H9 (cell line): ENCODE measurements around the gene PWWP2B. TPM values are rescaled to one million over a fixed set of nuclear protein-coding genes. Genes with fewer than 3 reads are reported as not detected.

Source experiments
- DNase-seq: peaks from one replicate; pipeline ENCODE4 v3.0.0-alpha.2; 2017
- H2AFZ ChIP-seq: one replicate; pipeline ENCODE4 v1.6.1; 2013; ENCODE audit warnings: mild to moderate bottlenecking, low read length, control low read depth, moderate library complexity
- H2AK5ac ChIP-seq: 2 replicates; pipeline ENCODE4 v1.6.1; 2013; ENCODE audit warnings: low read length, control low read depth, mixed read lengths; ENCODE audit not compliant: insufficient read length
- H2BK120ac ChIP-seq: one replicate; pipeline ENCODE4 v1.6.1; 2013; ENCODE audit warnings: low read depth, mild to moderate bottlenecking, low read length, control low read depth, inconsistent platforms; ENCODE audit not compliant: poor library complexity, severe bottlenecking
- H2BK12ac ChIP-seq: 2 replicates; pipeline ENCODE4 v1.6.1; 2013; ENCODE audit warnings: low read length, control low read depth, mixed read lengths, low read depth; ENCODE audit not compliant: insufficient read length
- H2BK15ac ChIP-seq: 2 replicates; pipeline ENCODE4 v1.6.1; 2013; ENCODE audit warnings: low read depth, low read length, control low read depth
- H2BK20ac ChIP-seq: one replicate; pipeline ENCODE4 v1.6.1; 2013; ENCODE audit warnings: low read depth, mild to moderate bottlenecking, low read length, control low read depth, inconsistent platforms; ENCODE audit not compliant: poor library complexity, severe bottlenecking
- H2BK5ac ChIP-seq: 2 replicates; pipeline ENCODE4 v1.6.1; 2013; ENCODE audit warnings: low read length, control low read depth, mixed read lengths; ENCODE audit not compliant: insufficient read length
- H3K14ac ChIP-seq: 2 replicates; pipeline ENCODE4 v1.6.1; 2013; ENCODE audit warnings: low read length, control low read depth; ENCODE audit not compliant: insufficient read depth
- H3K18ac ChIP-seq: 2 replicates; pipeline ENCODE4 v1.6.1; 2013; ENCODE audit warnings: low read depth, mild to moderate bottlenecking, mixed read lengths, low read length, control low read depth; ENCODE audit not compliant: insufficient read length
- H3K23ac ChIP-seq: 2 replicates; pipeline ENCODE4 v1.6.1; 2013; ENCODE audit warnings: low read length, control low read depth, mixed read lengths, low read depth; ENCODE audit not compliant: insufficient read length
- H3K23me2 ChIP-seq: 2 replicates; pipeline ENCODE4 v1.6.1; 2013; ENCODE audit warnings: low read depth, mild to moderate bottlenecking, mixed read lengths, low read length, control low read depth; ENCODE audit not compliant: insufficient read length, poor library complexity, severe bottlenecking
- H3K27ac ChIP-seq: 2 replicates; pipeline ENCODE4 v1.5.1; 2013; ENCODE audit warnings: low read length, control low read depth, mixed read lengths, low read depth; ENCODE audit not compliant: insufficient read length
- H3K27me3 ChIP-seq: 2 replicates; pipeline ENCODE4 v1.6.1; 2013; ENCODE audit warnings: low read length, control low read depth, inconsistent platforms; ENCODE audit not compliant: insufficient read depth
- H3K4ac ChIP-seq: 2 replicates; pipeline ENCODE4 v1.6.1; 2013; ENCODE audit warnings: low read depth, mild to moderate bottlenecking, control low read depth, inconsistent platforms, low read length, moderate library complexity
- H3K4me1 ChIP-seq: 2 replicates; pipeline ENCODE4 v1.6.1; 2013; ENCODE audit warnings: low read length, control low read depth, inconsistent platforms; ENCODE audit not compliant: insufficient read depth
- H3K4me2 ChIP-seq: 2 replicates; pipeline ENCODE4 v1.6.1; 2013; ENCODE audit warnings: low read length, control low read depth, mixed read lengths; ENCODE audit not compliant: insufficient read length, insufficient read depth
- H3K56ac ChIP-seq: 2 replicates; pipeline ENCODE4 v1.6.1; 2013; ENCODE audit warnings: low read depth, mild to moderate bottlenecking, mixed read lengths, low read length, control low read depth; ENCODE audit not compliant: insufficient read length
- H3K79me1 ChIP-seq: 2 replicates; pipeline ENCODE4 v1.6.1; 2013; ENCODE audit warnings: low read depth, mild to moderate bottlenecking, moderate library complexity, low read length, control low read depth, inconsistent platforms; ENCODE audit not compliant: insufficient read depth, poor library complexity, severe bottlenecking
- H3K79me2 ChIP-seq: 2 replicates; pipeline ENCODE4 v1.6.1; 2013; ENCODE audit warnings: low read length, control low read depth, inconsistent platforms; ENCODE audit not compliant: insufficient read depth
- H3K9ac ChIP-seq: 2 replicates; pipeline ENCODE4 v1.6.1; 2013; ENCODE audit warnings: low read length, control low read depth, mixed read lengths; ENCODE audit not compliant: insufficient read length; ENCODE audit errors: extremely low read depth
- H3K9me3 ChIP-seq: one replicate; pipeline ENCODE4 v1.6.1; 2013; ENCODE audit warnings: low read depth, low read length, inconsistent platforms; ENCODE audit not compliant: control insufficient read depth
- H3T11ph ChIP-seq: one replicate; pipeline ENCODE4 v1.6.1; 2013; ENCODE audit warnings: mild to moderate bottlenecking, low read length, control low read depth, inconsistent platforms
- H4K20me1 ChIP-seq: one replicate; pipeline ENCODE4 v1.6.1; 2013; ENCODE audit not compliant: control insufficient read depth, insufficient read length, insufficient read depth
- H4K5ac ChIP-seq: 2 replicates; pipeline ENCODE4 v1.6.1; 2013; ENCODE audit warnings: low read depth, mild to moderate bottlenecking, mixed read lengths, low read length, control low read depth; ENCODE audit not compliant: insufficient read length
- H4K8ac ChIP-seq: replicated peaks from 2 replicates; pipeline ENCODE4 v1.6.1; 2013; ENCODE audit warnings: low read length, control low read depth, mixed read lengths, low read depth; ENCODE audit not compliant: insufficient read length
- H4K91ac ChIP-seq: 2 replicates; pipeline ENCODE4 v1.6.1; 2013; ENCODE audit warnings: low read depth, mild to moderate bottlenecking, moderate library complexity, mixed read lengths, low read length, control low read depth; ENCODE audit not compliant: insufficient read length
- H3K27ac Mint-ChIP-seq, 3 experiments: 2 replicates in 2 of 3; 3 replicates in 1 of 3; pipeline ENCODE4 v1.8.0; 2020 to 2021; ENCODE audit warnings: mixed read lengths in 3 of 3, mild to moderate bottlenecking in 1 of 3, moderate library complexity in 1 of 3
- H3K27me3 Mint-ChIP-seq: 2 replicates; pipeline ENCODE4 v1.8.0; 2021; ENCODE audit warnings: low read depth, mild to moderate bottlenecking, moderate library complexity, mixed read lengths
- H3K36me3 Mint-ChIP-seq, 3 experiments: 2 replicates in 2 of 3; 3 replicates in 1 of 3; pipeline ENCODE4 v1.8.0; 2020 to 2021; ENCODE audit warnings: low read depth in 3 of 3, mixed read lengths in 3 of 3; ENCODE audit not compliant: insufficient read depth in 1 of 3
- H3K4me1 Mint-ChIP-seq, 2 experiments: 2 replicates each; pipeline ENCODE4 v1.8.0; 2020; ENCODE audit warnings: mixed read lengths in 2 of 2
- H3K4me3 Mint-ChIP-seq, 2 experiments: 2 replicates in 1 of 2; 3 replicates in 1 of 2; pipeline ENCODE4 v1.8.0; 2020 to 2021; ENCODE audit warnings: mild to moderate bottlenecking in 2 of 2, mixed read lengths in 2 of 2, moderate library complexity in 1 of 2
- H3K9me3 Mint-ChIP-seq, 2 experiments: 2 replicates in 1 of 2; 3 replicates in 1 of 2; pipeline ENCODE4 v1.8.0; 2020; ENCODE audit warnings: mild to moderate bottlenecking in 2 of 2, mixed read lengths in 2 of 2, moderate library complexity in 1 of 2
- CTCF ChIP-seq: fragments of 200-600 bp; sonication (generic); conservative IDR thresholded peaks from 3 replicates; pipeline ENCODE4 v1.8.0; 2021; ENCODE audit warnings: antibody characterized with exemption, mild to moderate bottlenecking
- WGBS: extraction: QIAGEN DNeasy Blood & Tissue Kit; methylation state at CpG from one replicate; pipeline ENCODE4 v1.1.7; 2013; ENCODE audit warnings: missing lambda C conversion rate, low lambda C conversion rate, mixed read lengths; ENCODE audit not compliant: insufficient read length; ENCODE audit errors: extremely low coverage; 5-methylcytosine and 5-hydroxymethylcytosine counted together
- total RNA-seq: library from RNA; stranded (reverse); gene quantifications from 2 replicates; pipeline ENCODE4 v1.2.1, GENCODE V29; 2021

Gene PWWP2B
- total RNA-seq, 1 experiment from 2014 or later: 10.0 TPM

- no peak for DNase-seq
Measured at GRCh38 chr10:132449051-132449810, 52.2 kb downstream of the PWWP2B start.

More at GRCh38 chr10:132449051-132449810, 52.2 kb downstream of the PWWP2B start:
- H2BK15ac ChIP-seq: no peak overlapping the region
- H3T11ph ChIP-seq: no peak overlapping the region
- no peak overlapping the region for H3K14ac ChIP-seq
- no peak overlapping the region for H3K56ac ChIP-seq
- no peak overlapping the region for H4K5ac ChIP-seq
- H3K79me1 ChIP-seq: no peaks in the 10 kb centered on the region
- H3K23ac ChIP-seq: no peak overlapping the region
- H2AFZ ChIP-seq: no peak overlapping the region
- H3K23me2 ChIP-seq: peaks cover 2% of the 10 kb centered on the region
- no peak overlapping the region for H4K8ac ChIP-seq
- Mint-ChIP-seq H3K4me3 (no peak overlapping the region), H3K36me3 (no peaks in the 10 kb centered on the region; a peak in 1 of 7 replicates), H3K27me3 (peaks cover 6% of the 10 kb centered on the region), H3K9me3 (no peaks in the 10 kb centered on the region), H3K27ac (no peak overlapping the region), H3K4me1 (peaks cover 22 to 40% of the 10 kb centered on the region in 2 experiments)
- H4K91ac ChIP-seq: no peak overlapping the region
- no peaks in the 10 kb centered on the region for H3K9me3 ChIP-seq
- no peak overlapping the region for H2BK5ac ChIP-seq
- no peak overlapping the region for H3K4me2 ChIP-seq
- H3K4me1 ChIP-seq: peaks cover 4% of the 10 kb centered on the region; the same call in 1 of the 2 replicates
- H3K9ac ChIP-seq: no peak overlapping the region
- no peak overlapping the region for H2BK20ac ChIP-seq
- H2BK120ac ChIP-seq: no peak overlapping the region
- no CpG with 5 or more reads among the region's 22 CpGs for WGBS
- peaks cover 2% of the 10 kb centered on the region for H4K20me1 ChIP-seq
- no peaks in the 10 kb centered on the region for H3K27me3 ChIP-seq
- H3K18ac ChIP-seq: no peak overlapping the region
- H2BK12ac ChIP-seq: no peak overlapping the region
- no peak overlapping the region for H2AK5ac ChIP-seq
- no peaks in the 10 kb centered on the region for H3K79me2 ChIP-seq
- no peak for TF ChIP-seq CTCF
- no peak overlapping the region for H3K4ac ChIP-seq
- no peak overlapping the region for H3K27ac ChIP-seq
